Medulla oblongata (tissue), 1 donor: ENCODE data around the gene ZNF835.

Experiments
- DNase-seq: peaks from one replicate; pipeline ENCODE4 v3.0.0-alpha.2; 2015; ENCODE audit errors: extremely low spot score

The ZNF835 gene

GRCh38 chr19:56671613-56671994 lies at the start of gene ZNF835:
TSS of gene ZNF835 (minus strand) at chr19:56671757. CDS start at chr19:56665198, 6,559 bp downstream.
- peak; percentile 97 for DNase-seq

- peak; percentile 85 for DNase-seq
Measured at GRCh38 chr19:56720281-56720680, 48.7 kb upstream of the ZNF835 start.

GRCh38 chr19:56718231-56718630 lies 46.7 kb upstream of the ZNF835 start:
- DNase-seq, result no peak

GRCh38 chr19:56712611-56713276 lies 41.2 kb upstream of the ZNF835 start:
- peak; percentile 72 for DNase-seq

GRCh38 chr19:56710437-56710836 lies 38.9 kb upstream of the ZNF835 start:
- no peak for DNase-seq

- peak; percentile 82 for DNase-seq
Measured at GRCh38 chr19:56707821-56708220, 36.3 kb upstream of the ZNF835 start.

- DNase-seq, result no peak
Measured at GRCh38 chr19:56705939-56706338, 34.4 kb upstream of the ZNF835 start.

GRCh38 chr19:56701895-56702294 lies 30.3 kb upstream of the ZNF835 start:
- no peak for DNase-seq

GRCh38 chr19:56699552-56699951 lies 28.0 kb upstream of the ZNF835 start:
- DNase-seq, result no peak

GRCh38 chr19:56692206-56692895 lies 20.8 kb upstream of the ZNF835 start:
- DNase-seq, result peak; percentile 69

GRCh38 chr19:56690670-56691069 lies 19.1 kb upstream of the ZNF835 start:
- no peak for DNase-seq

- DNase-seq, result no peak
Measured at GRCh38 chr19:56689198-56689597, 17.6 kb upstream of the ZNF835 start.

- no peak for DNase-seq
Measured at GRCh38 chr19:56687031-56687430, 15.5 kb upstream of the ZNF835 start.

- no peak for DNase-seq
Measured at GRCh38 chr19:56683116-56683515, 11.6 kb upstream of the ZNF835 start.

- no peak for DNase-seq
Measured at GRCh38 chr19:56681702-56682101, 10.1 kb upstream of the ZNF835 start.

GRCh38 chr19:56678205-56678604 lies 6.6 kb upstream of the ZNF835 start:
- peak; percentile 39 for DNase-seq

- peak; percentile 33 for DNase-seq
Measured at GRCh38 chr19:56672610-56673009, 1.1 kb upstream of the ZNF835 start.

GRCh38 chr19:56670961-56671612 lies 470 bp downstream of the ZNF835 start:
- no peak for DNase-seq

GRCh38 chr19:56670401-56670960 lies 1.1 kb downstream of the ZNF835 start:
- no peak for DNase-seq

GRCh38 chr19:56668676-56669075 lies 2.9 kb downstream of the ZNF835 start:
- DNase-seq, result no peak

- no peak for DNase-seq
Measured at GRCh38 chr19:56667311-56667870, 4.2 kb downstream of the ZNF835 start.

- DNase-seq, result no peak
Measured at GRCh38 chr19:56664511-56664910, 7.0 kb downstream of the ZNF835 start.
